Measurements from ENCODE around the gene CCNE1. TPM values are rescaled to one million over a fixed set of nuclear protein-coding genes. Genes with fewer than 3 reads are reported as not detected.

Gene CCNE1
- total RNA-seq, 2 experiments from 2014 or later = 24.5 to 25.7 TPM

GRCh38 chr19:29771708-29772414, 39.9 kb upstream of the CCNE1 start:
- DNase-seq (peak; percentile 34), ATAC-seq (no peak)
- Mint-ChIP-seq H3K4me3 (no peak overlapping the region), H3K36me3 (ENCODE audit: low read depth) (no peaks in the 10 kb centered on the region), H3K9me3 (no peaks in the 10 kb centered on the region), H3K4me1 (ENCODE audit: low read depth) (no peaks in the 10 kb centered on the region), H3K27me3 (peaks cover 2% of the 10 kb centered on the region), H3K27ac (no peak overlapping the region)
- intact Hi-C loops (cut with micrococcal nuclease) = no loop called here
- POLR2A ChIA-PET = no interaction called here
- peak; percentile 47 for TF ChIP-seq CTCF (IDR thresholded peaks at IDR 0.05)
- CTCF ChIA-PET = interaction anchor here (0.6 to 4.3 kb wide), 10 partner anchors 8 to 103 kb away, joined by 3 to 33 read pairs (median 5); no protein-coding TSS in a partner anchor

GRCh38 chr19:29772696-29773095, 39.1 kb upstream of the CCNE1 start:
- intact Hi-C loops (cut with micrococcal nuclease) = no loop called here
- ATAC-seq (no peak), DNase-seq (no peak)
- Mint-ChIP-seq H3K36me3 (ENCODE audit: low read depth) (no peaks in the 10 kb centered on the region), H3K4me3 (no peak overlapping the region), H3K9me3 (no peaks in the 10 kb centered on the region), H3K4me1 (ENCODE audit: low read depth) (no peaks in the 10 kb centered on the region), H3K27me3 (peaks cover 2% of the 10 kb centered on the region), H3K27ac (no peak overlapping the region)
- no peak for TF ChIP-seq CTCF (IDR thresholded peaks at IDR 0.05)
- ChIA-PET CTCF (interaction anchor here (0.8 to 4.3 kb wide), 6 partner anchors 12 to 102 kb away, joined by 3 to 33 read pairs (median 12); no protein-coding TSS in a partner anchor), POLR2A (no interaction called here)

- H3K27me3 Mint-ChIP-seq = peaks cover 2% of the 10 kb centered on the region
- no peaks in the 10 kb centered on the region for H3K36me3 Mint-ChIP-seq (ENCODE audit: low read depth)
- ChIA-PET CTCF (interaction anchor here (1.3 to 4.3 kb wide), 5 partner anchors 12 to 102 kb away, joined by 5 to 33 read pairs (median 13); no protein-coding TSS in a partner anchor), POLR2A (no interaction called here)
- TF ChIP-seq CTCF (IDR thresholded peaks at IDR 0.05) = no peak
- intact Hi-C loops (cut with micrococcal nuclease) = no loop called here
- DNase-seq = no peak
- ATAC-seq = no peak
- no peak overlapping the region for H3K27ac Mint-ChIP-seq
- no peaks in the 10 kb centered on the region for H3K9me3 Mint-ChIP-seq
- no peak overlapping the region for H3K4me3 Mint-ChIP-seq
- no peaks in the 10 kb centered on the region for H3K4me1 Mint-ChIP-seq (ENCODE audit: low read depth)
Measured at GRCh38 chr19:29773141-29773540, 38.6 kb upstream of the CCNE1 start.

GRCh38 chr19:29774126-29774525, 37.7 kb upstream of the CCNE1 start:
- ATAC-seq = no peak
- H3K4me3 Mint-ChIP-seq = no peak overlapping the region
- H3K27me3 Mint-ChIP-seq = peaks cover 2% of the 10 kb centered on the region
- H3K36me3 Mint-ChIP-seq (ENCODE audit: low read depth) = no peaks in the 10 kb centered on the region
- no peaks in the 10 kb centered on the region for H3K9me3 Mint-ChIP-seq
- ChIA-PET CTCF (interaction anchor here (1.3 kb wide), 1 partner anchor 84 kb away, joined by 5 read pairs; no protein-coding TSS in a partner anchor), POLR2A (interaction anchor here (0.6 kb wide), 1 partner anchor 109 kb away, joined by 4 read pairs; the partner anchor contains the start of gene PLEKHF1)
- no peak for TF ChIP-seq CTCF (IDR thresholded peaks at IDR 0.05)
- no peak overlapping the region for H3K27ac Mint-ChIP-seq
- DNase-seq = no peak
- no peaks in the 10 kb centered on the region for H3K4me1 Mint-ChIP-seq (ENCODE audit: low read depth)
- intact Hi-C loops (cut with micrococcal nuclease) = no loop called here

GRCh38 chr19:29777781-29778309, 33.9 kb upstream of the CCNE1 start:
- no peak for ATAC-seq
- Mint-ChIP-seq H3K36me3 (ENCODE audit: low read depth) (no peaks in the 10 kb centered on the region), H3K9me3 (no peaks in the 10 kb centered on the region), H3K4me3 (no peak overlapping the region), H3K27me3 (peaks cover 2% of the 10 kb centered on the region), H3K4me1 (ENCODE audit: low read depth) (no peaks in the 10 kb centered on the region), H3K27ac (no peak overlapping the region)
- TF ChIP-seq CTCF (IDR thresholded peaks at IDR 0.05) = no peak
- no peak for DNase-seq
- ChIA-PET POLR2A (interaction anchor here (0.6 kb wide), 1 partner anchor 119 kb away, joined by 3 read pairs; no protein-coding TSS in a partner anchor), CTCF (interaction anchor here (0.7 to 2.8 kb wide), 4 partner anchors 9 to 18 kb away, joined by 3 to 10 read pairs (median 4); no protein-coding TSS in a partner anchor)
- intact Hi-C loops (cut with micrococcal nuclease) = no loop called here

Data from activated CD8-positive, alpha-beta T cell treated with anti-CD3 and anti-CD28 coated beads for 36 hours (primary cell).